HepG2 (cell line): ENCODE data around the gene RAB40C. TPM values are rescaled to one million over a fixed set of nuclear protein-coding genes. Genes with fewer than 3 reads are reported as not detected.

ENCODE experiments used
- KAT7 ChIP-seq: IDR thresholded peaks from 2 replicates; pipeline ENCODE4 v1.6.1; 2018; ENCODE audit warnings: borderline replicate concordance, missing compliant biosample characterization
- KMT2B ChIP-seq: IDR thresholded peaks from 2 replicates; pipeline ENCODE4 v1.6.1; 2016; ENCODE audit warnings: missing genetic modification reagents, missing compliant biosample characterization
- MAFG ChIP-seq: sonication (generic); formaldehyde crosslinking; IDR thresholded peaks from 2 replicates; pipeline ENCODE4 v1.5.1; 2020; ENCODE audit warnings: mild to moderate bottlenecking, missing genetic modification reagents
- NBN ChIP-seq: fragments of 450-650 bp; conservative IDR thresholded peaks from 2 replicates; pipeline ENCODE4 v1.6.1; 2017
- NCOR1 ChIP-seq: fragments of 200-600 bp; sonication (generic); IDR thresholded peaks from 2 replicates; pipeline ENCODE4 v1.7.0; 2017; ENCODE audit warnings: antibody characterized with exemption, low read length, borderline replicate concordance
- SRF ChIP-seq: IDR thresholded peaks from 2 replicates; pipeline ENCODE4 v1.6.1; 2011; ENCODE audit warnings: mild to moderate bottlenecking, low read depth, low read length, moderate library complexity
- THAP11 ChIP-seq: IDR thresholded peaks from 2 replicates; pipeline ENCODE4 v1.6.1; 2016; ENCODE audit warnings: missing biosample characterization, missing genetic modification reagents
- ZNF235 ChIP-seq: sonication (generic); formaldehyde crosslinking; IDR thresholded peaks from 2 replicates; pipeline ENCODE4 v1.8.1; 2023; ENCODE audit warnings: mild to moderate bottlenecking, missing genetic modification reagents, borderline replicate concordance
- ZNF337 ChIP-seq: sonication (generic); formaldehyde crosslinking; IDR thresholded peaks from 2 replicates; pipeline ENCODE4 v1.5.1; 2020; ENCODE audit warnings: missing genetic modification reagents, low read depth, mild to moderate bottlenecking, borderline replicate concordance
- ZNF362 ChIP-seq: sonication (generic); formaldehyde crosslinking; IDR thresholded peaks from 2 replicates; pipeline ENCODE4 v1.4.0; 2020; ENCODE audit warnings: missing genetic modification reagents, mild to moderate bottlenecking, borderline replicate concordance
- ZNF432 ChIP-seq: sonication (generic); formaldehyde crosslinking; IDR thresholded peaks from 2 replicates; pipeline ENCODE4 v1.5.0; 2020; ENCODE audit warnings: missing genetic modification reagents, mild to moderate bottlenecking, borderline replicate concordance
- ZNF468 ChIP-seq: sonication (generic); formaldehyde crosslinking; IDR thresholded peaks from 2 replicates; pipeline ENCODE4 v1.8.0; 2022; ENCODE audit warnings: mild to moderate bottlenecking, moderate library complexity, missing genetic modification reagents
- ZNF543 ChIP-seq: sonication (generic); formaldehyde crosslinking; IDR thresholded peaks from 2 replicates; pipeline ENCODE4 v1.4.0; 2020; ENCODE audit warnings: mild to moderate bottlenecking, missing genetic modification reagents
- ZNF576 ChIP-seq: sonication (generic); formaldehyde crosslinking; IDR thresholded peaks from 2 replicates; pipeline ENCODE4 v1.4.0; 2020; ENCODE audit warnings: mild to moderate bottlenecking, missing genetic modification reagents
- ZNF883 ChIP-seq: sonication (generic); formaldehyde crosslinking; IDR thresholded peaks from 2 replicates; pipeline ENCODE4 v1.5.1; 2020; ENCODE audit warnings: mild to moderate bottlenecking, missing genetic modification reagents; ENCODE audit errors: not compliant biosample characterization
- polyA plus RNA-seq, 8 experiments: library from polyadenylated mRNA; depleted of rRNA in 3 of 8; stranded (reverse) in 7 of 8; unstranded in 1 of 8; fragments of >200 nt; fragmentation: Illumina TruSeq in 4 of 8; extraction: Trizol in 4 of 8; gene quantifications; 2 replicates each; pipeline versions ENCODE4 v1.2.1 to v1.2.3, GENCODE V29; 2011 to 2016; ENCODE audit warnings: low read depth in 4 of 8, missing spikeins in 1 of 8, mixed read lengths in 1 of 8; ENCODE audit not compliant: insufficient read depth in 1 of 8
- total RNA-seq, 5 experiments: library from RNA; depleted of rRNA; stranded (reverse); fragments of >200 nt; fragmentation: Illumina TruSeq; extraction: Trizol; gene quantifications; 2 replicates each; pipeline ENCODE4 v1.2.3, GENCODE V29; 2016; ENCODE audit warnings: low read depth in 1 of 5
- TF ChIP-seq, protein P1 (sequence below), 2 experiments: sonication (generic) in 1 of 2; formaldehyde crosslinking in 1 of 2; IDR thresholded peaks; 2 replicates each; pipeline versions ENCODE4 v1.5.1 to v1.6.1; 2011 to 2020; ENCODE audit warnings: borderline replicate concordance in 1 of 2, low read depth in 1 of 2, low read length in 1 of 2, mild to moderate bottlenecking in 1 of 2, missing genetic modification reagents in 1 of 2, moderate library complexity in 1 of 2
- TF ChIP-seq, protein P2 (sequence below): fragments of 450-650 bp; IDR thresholded peaks from 2 replicates; pipeline ENCODE4 v1.6.1; 2016
- TF ChIP-seq, protein P3 (sequence below): IDR thresholded peaks from 2 replicates; pipeline ENCODE4 v1.6.1; 2012; ENCODE audit warnings: low read length, improper control_type of control experiment

The RAB40C gene
- total and polyA plus RNA-seq, 2 of the 13 experiments (the other 11 are each of a cell fraction or from before 2014, with no cell fraction given) = 7.7 to 11.5 TPM

GRCh38 chr16:636206-637080, 46.6 kb downstream of the RAB40C start, which contains the start of gene METTL26 (continued):
- no peak; the same call in 1 of the 2 replicates for TF ChIP-seq ZNF235 (CRISPR knock-in tag)
- TF ChIP-seq NCOR1 = peak; percentile 68
- 0 out of 2 replicates have a peak, but pooled peaks have one; percentile 25 for TF ChIP-seq KMT2B (CRISPR knock-in tag)
- TF ChIP-seq, protein P1, sequence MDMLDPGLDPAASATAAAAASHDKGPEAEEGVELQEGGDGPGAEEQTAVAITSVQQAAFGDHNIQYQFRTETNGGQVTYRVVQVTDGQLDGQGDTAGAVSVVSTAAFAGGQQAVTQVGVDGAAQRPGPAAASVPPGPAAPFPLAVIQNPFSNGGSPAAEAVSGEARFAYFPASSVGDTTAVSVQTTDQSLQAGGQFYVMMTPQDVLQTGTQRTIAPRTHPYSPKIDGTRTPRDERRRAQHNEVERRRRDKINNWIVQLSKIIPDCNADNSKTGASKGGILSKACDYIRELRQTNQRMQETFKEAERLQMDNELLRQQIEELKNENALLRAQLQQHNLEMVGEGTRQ (IDR thresholded peaks at IDR 0.05; ENCODE audit: low read depth, low read length) = no peak
- TF ChIP-seq, protein P1 (CRISPR knock-in tag; IDR thresholded peaks at IDR 0.05; ENCODE audit: borderline replicate concordance) = no peak
- TF ChIP-seq MAFG (CRISPR knock-in tag) = no peak
- peak; percentile 15; the same call in 1 of the 2 replicates for TF ChIP-seq ZNF576
- TF ChIP-seq ZNF362 (CRISPR knock-in tag) = peak; percentile 66; the same call in 1 of the 2 replicates
- TF ChIP-seq ZNF468 (CRISPR knock-in tag) = peak; percentile 61; the same call in 1 of the 2 replicates
- no peak for TF ChIP-seq NBN
- TF ChIP-seq ZNF883 (CRISPR knock-in tag) = peak; percentile 41
- peak; percentile 20; the same call in 1 of the 2 replicates for TF ChIP-seq ZNF432 (CRISPR knock-in tag)
- TF ChIP-seq SRF = no peak
- peak; percentile 85; the same call in 1 of the 2 replicates for TF ChIP-seq ZNF543
- no peak for TF ChIP-seq KAT7
- TF ChIP-seq THAP11 (CRISPR knock-in tag) = peak; percentile 100
- TF ChIP-seq, protein P2, sequence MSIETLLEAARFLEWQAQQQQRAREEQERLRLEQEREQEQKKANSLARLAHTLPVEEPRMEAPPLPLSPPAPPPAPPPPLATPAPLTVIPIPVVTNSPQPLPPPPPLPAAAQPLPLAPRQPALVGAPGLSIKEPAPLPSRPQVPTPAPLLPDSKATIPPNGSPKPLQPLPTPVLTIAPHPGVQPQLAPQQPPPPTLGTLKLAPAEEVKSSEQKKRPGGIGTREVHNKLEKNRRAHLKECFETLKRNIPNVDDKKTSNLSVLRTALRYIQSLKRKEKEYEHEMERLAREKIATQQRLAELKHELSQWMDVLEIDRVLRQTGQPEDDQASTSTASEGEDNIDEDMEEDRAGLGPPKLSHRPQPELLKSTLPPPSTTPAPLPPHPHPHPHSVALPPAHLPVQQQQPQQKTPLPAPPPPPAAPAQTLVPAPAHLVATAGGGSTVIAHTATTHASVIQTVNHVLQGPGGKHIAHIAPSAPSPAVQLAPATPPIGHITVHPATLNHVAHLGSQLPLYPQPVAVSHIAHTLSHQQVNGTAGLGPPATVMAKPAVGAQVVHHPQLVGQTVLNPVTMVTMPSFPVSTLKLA = peak; percentile 80
- no peak; the same call in 1 of the 2 replicates for TF ChIP-seq ZNF337 (CRISPR knock-in tag)
- TF ChIP-seq, protein P3, sequence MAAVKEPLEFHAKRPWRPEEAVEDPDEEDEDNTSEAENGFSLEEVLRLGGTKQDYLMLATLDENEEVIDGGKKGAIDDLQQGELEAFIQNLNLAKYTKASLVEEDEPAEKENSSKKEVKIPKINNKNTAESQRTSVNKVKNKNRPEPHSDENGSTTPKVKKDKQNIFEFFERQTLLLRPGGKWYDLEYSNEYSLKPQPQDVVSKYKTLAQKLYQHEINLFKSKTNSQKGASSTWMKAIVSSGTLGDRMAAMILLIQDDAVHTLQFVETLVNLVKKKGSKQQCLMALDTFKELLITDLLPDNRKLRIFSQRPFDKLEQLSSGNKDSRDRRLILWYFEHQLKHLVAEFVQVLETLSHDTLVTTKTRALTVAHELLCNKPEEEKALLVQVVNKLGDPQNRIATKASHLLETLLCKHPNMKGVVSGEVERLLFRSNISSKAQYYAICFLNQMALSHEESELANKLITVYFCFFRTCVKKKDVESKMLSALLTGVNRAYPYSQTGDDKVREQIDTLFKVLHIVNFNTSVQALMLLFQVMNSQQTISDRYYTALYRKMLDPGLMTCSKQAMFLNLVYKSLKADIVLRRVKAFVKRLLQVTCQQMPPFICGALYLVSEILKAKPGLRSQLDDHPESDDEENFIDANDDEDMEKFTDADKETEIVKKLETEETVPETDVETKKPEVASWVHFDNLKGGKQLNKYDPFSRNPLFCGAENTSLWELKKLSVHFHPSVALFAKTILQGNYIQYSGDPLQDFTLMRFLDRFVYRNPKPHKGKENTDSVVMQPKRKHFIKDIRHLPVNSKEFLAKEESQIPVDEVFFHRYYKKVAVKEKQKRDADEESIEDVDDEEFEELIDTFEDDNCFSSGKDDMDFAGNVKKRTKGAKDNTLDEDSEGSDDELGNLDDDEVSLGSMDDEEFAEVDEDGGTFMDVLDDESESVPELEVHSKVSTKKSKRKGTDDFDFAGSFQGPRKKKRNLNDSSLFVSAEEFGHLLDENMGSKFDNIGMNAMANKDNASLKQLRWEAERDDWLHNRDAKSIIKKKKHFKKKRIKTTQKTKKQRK = no peak
